Astrocyte of the cerebellum (primary cell): Measurements from ENCODE around the gene PRXL2A.
"Not testable (repeated sequence)": the region's sequence is repeated elsewhere in the genome, so short reads cannot be mapped to it uniquely, and the experiment has no call there.

Experiments
- DNase-seq: peaks from one replicate; pipeline ENCODE4 v3.0.0-alpha.2; 2011; ENCODE audit warnings: low read depth
- H3K4me3 ChIP-seq: 2 replicates; pipeline ENCODE4 v1.5.1; 2011; ENCODE audit warnings: mild to moderate bottlenecking, low read depth, low read length, moderate library complexity
- in situ Hi-C: cut with HindIII; loops from 2 replicates; pipeline ENCODE4 v1.10.0; 2017; ENCODE audit warnings: low sequenced_read_pairs
- TF ChIP-seq, protein P1 (sequence below): IDR thresholded peaks from 2 replicates; pipeline ENCODE4 v1.5.1; 2012; ENCODE audit warnings: low read length, low read depth, moderate library complexity, mild to moderate bottlenecking; ENCODE audit errors: missing control alignments

The PRXL2A gene

DNA sequence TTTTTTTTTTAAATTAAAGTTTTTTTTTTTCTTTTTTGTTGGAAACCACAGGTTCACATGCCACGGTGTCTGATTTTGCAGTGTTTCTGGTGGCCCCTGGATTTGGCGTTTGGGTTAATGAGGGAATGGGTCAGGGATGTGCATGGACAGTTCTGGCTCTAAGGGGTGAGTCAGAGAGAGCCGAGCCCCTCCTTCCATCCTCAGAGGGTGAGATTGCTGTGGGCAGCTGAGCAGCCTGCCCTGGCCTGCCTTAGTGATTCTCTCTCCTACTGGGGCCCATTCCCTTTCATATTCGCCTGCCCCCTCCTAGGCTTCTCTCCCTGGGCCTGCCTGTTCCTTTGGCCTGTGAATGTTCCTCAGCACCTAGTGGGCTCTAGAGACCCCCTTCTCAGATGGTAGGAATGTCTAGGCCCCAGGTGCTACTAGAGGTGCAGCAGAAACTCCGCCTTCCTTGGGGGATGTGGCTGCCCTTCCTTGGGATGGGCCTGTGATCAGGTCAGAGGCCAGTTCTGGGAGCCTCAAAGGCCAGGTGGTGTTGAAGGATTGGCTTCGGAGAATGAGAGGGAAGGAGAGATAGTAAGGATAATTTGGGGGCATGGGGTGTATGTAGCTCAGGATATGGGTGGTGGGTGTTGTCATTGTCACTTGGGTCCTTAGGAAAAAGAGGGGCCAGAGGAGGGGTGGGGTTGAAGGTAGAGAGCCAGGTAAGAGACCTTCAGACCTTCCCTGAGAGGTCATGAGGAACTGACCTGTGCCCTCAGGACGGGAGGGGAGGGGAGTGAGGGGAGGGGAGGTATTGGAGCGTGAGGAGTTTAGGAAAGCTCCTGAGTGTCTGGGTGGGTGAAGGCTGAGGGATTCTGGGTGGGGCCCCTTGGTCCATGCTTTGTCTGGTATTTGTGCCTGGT, 65.6 kb downstream of the PRXL2A start:
- in situ Hi-C loops: no loop called here
- TF ChIP-seq, protein P1, sequence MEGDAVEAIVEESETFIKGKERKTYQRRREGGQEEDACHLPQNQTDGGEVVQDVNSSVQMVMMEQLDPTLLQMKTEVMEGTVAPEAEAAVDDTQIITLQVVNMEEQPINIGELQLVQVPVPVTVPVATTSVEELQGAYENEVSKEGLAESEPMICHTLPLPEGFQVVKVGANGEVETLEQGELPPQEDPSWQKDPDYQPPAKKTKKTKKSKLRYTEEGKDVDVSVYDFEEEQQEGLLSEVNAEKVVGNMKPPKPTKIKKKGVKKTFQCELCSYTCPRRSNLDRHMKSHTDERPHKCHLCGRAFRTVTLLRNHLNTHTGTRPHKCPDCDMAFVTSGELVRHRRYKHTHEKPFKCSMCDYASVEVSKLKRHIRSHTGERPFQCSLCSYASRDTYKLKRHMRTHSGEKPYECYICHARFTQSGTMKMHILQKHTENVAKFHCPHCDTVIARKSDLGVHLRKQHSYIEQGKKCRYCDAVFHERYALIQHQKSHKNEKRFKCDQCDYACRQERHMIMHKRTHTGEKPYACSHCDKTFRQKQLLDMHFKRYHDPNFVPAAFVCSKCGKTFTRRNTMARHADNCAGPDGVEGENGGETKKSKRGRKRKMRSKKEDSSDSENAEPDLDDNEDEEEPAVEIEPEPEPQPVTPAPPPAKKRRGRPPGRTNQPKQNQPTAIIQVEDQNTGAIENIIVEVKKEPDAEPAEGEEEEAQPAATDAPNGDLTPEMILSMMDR: no peak
- H3K4me3 ChIP-seq: no peak overlapping the region

DNA sequence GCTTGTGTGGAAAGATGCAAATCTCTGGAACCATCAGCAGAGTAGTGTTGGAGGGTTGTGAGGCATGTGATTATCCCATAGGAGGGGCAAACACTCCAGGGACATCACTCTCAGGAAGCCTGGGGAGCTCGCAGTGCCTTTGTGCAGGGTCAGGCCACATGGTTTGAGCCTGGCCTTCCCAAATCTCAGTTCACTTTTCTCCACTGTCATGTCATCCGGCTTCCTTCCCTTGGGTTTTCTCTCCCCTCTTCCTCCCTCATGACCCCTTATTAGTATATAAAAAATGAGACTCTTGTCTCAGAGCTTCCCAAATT, 66.2 kb downstream of the PRXL2A start:
- in situ Hi-C loops: no loop called here
- DNase-seq: no peak
- no peak overlapping the region for H3K4me3 ChIP-seq
- TF ChIP-seq, protein P1: no peak

More for the DNA sequence above, 65.6 kb downstream of the PRXL2A start:
- no peak for DNase-seq

DNA sequence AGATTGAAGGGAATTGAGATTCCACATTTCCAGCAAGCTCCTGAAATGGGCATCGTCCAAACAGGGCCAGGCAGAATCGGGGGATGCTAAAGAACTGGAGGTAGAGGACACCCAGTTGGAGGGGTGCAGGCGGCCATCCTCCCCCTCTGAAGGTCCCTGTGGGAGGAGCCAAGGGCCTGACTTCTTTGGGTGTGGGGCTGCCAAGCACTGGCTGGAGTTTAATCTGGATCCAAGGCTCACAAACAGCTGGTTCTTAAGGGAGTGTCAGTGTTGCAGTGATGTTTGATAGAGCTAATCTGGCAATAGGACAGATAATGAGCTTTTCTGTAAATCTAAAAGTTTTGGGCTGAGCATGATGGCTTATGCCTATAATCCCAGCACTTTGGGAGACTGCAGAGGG, 66.6 kb downstream of the PRXL2A start:
- TF ChIP-seq, protein P1: no peak
- in situ Hi-C loops: no loop called here
- no peak overlapping the region for H3K4me3 ChIP-seq
- no peak for DNase-seq

DNA sequence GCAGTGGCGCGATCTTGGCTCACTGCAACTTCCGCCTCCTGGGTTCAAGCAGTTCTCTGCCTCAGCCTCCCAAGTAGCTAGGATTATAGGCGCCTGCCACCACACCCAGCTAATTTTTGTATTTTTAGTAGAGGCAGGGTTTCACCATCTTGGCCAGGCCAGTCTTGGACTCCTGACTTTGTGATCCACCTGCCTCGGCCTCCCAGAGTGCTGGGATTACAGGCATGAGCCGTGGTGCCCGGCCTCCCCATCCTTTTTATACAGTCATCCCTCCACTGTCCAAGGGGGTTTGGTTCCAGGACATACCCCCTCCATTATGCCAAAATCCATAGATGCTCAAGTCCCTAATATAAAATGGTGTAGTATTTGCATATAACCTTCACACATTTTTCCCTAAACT, 67.3 kb downstream of the PRXL2A start:
- in situ Hi-C loops, DNase-seq: not testable (repeated sequence)

DNA sequence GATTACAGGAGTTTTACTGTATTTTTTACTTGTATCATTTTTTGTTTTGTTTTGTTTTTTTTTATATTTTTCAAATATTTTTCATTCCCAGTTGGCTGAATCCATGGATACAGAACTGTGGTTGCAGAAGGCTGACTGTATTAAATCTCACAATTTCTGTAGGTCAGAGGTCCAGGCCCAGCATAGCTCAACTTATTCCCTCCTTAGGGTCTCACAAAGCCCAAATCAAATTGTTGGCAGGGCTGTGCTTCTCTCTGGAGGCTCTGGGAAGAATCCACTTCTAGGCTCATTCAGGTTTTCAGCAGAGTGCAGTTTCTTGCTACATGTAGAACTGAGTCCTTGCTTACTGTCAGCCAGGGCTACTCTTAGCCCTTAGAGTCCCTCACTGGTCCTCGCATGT, 68.3 kb downstream of the PRXL2A start:
- TF ChIP-seq, protein P1: no peak
- H3K4me3 ChIP-seq: no peak overlapping the region
- in situ Hi-C loops: no loop called here
- no peak for DNase-seq

More for the DNA sequence above, 67.3 kb downstream of the PRXL2A start:
- H3K4me3 ChIP-seq: not testable (repeated sequence)

DNA sequence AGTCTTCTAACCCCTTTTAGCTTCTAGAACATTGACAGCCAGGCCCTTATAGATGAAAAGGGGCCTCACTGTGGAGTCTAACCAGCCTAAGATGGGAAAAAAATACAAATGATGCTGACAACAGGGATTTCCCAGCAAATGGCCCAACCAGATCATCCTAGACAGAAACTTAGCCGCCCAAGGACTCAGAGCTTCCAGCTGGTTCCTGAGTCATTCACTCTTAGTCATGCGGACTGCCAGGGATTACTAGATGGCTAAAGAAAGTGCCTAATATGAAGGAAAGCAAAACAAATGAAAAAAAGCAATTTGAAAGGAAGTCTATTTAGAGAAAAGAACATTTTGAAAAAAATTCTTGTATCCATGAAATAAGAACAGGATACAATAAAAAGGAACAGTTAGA, 69.5 kb downstream of the PRXL2A start:
- no peak overlapping the region for H3K4me3 ChIP-seq
- TF ChIP-seq, protein P1: no peak
- in situ Hi-C loops: no loop called here
- no peak for DNase-seq

DNA sequence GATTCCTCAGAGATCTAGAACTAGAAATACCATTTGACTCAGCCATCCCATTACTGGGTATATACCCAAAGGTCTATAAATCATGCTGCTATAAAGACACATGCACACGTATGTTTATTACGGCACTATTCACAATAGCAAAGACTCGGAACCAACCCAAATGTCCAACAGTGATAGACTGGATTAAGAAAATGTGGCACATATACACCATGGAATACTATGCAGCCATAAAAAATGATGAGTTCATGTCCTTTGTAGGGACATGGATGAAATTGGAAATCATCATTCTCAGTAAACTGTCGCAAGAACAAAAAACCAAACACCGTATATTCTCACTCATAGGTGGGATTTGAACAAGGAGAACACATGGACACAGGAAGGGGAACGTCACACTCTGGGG, 72.0 kb downstream of the PRXL2A start:
- DNase-seq, H3K4me3 ChIP-seq, in situ Hi-C loops: not testable (repeated sequence)
